ENCODE results near the gene CAVIN3.

Gene CAVIN3

DNA sequence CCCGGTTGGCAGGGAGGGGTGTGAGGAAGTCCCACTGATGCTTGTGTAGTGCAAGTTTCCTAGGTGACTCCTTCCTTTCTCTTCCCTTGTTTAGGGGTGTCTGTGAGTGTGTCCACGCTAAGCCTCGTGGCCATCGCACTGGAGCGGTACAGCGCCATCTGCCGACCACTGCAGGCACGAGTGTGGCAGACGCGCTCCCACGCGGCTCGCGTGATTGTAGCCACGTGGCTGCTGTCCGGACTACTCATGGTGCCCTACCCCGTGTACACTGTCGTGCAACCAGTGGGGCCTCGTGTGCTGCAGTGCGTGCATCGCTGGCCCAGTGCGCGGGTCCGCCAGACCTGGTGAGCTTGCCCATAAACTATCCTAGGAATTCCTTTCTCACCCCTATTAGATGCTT is 50.3 kb downstream of the CAVIN3 start:
- no peak for DNase-seq (ENCODE audit: low spot score)

Data from hepatic stellate cell (primary cell).